EH (cell line): Measurements from ENCODE around the gene MAP4.
A peak's percentile ranks its signal among the peaks of the same experiment; 100 is the strongest.
"Not testable (repeated sequence)": the region's sequence is repeated elsewhere in the genome, so short reads cannot be mapped to it uniquely, and the experiment has no call there.

Source experiments
- DNase-seq: peaks from one replicate; pipeline ENCODE4 v3.0.0-alpha.2; 2015; ENCODE audit warnings: low read depth

The MAP4 gene

DNA sequence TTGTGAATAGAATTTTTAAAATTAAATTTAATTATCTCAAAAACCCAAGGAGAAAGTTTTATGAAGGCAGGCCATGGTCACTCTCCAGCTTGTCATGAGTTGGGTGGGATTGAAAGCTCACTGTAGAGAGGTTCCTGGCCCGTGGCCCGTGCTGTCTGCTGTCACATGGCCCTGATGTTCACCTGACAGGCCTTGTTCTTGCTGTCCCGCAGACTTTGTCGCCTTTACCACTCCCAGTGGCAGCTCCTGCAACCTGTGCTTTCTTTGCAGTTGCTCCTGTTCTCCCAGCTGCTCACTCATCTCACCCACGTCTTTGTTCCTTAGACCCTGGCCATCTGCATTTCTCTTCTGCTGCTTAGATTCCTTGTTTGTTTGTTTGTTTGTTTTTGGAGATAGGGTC lies 177.7 kb downstream of the MAP4 start:
- DNase-seq = no peak

DNA sequence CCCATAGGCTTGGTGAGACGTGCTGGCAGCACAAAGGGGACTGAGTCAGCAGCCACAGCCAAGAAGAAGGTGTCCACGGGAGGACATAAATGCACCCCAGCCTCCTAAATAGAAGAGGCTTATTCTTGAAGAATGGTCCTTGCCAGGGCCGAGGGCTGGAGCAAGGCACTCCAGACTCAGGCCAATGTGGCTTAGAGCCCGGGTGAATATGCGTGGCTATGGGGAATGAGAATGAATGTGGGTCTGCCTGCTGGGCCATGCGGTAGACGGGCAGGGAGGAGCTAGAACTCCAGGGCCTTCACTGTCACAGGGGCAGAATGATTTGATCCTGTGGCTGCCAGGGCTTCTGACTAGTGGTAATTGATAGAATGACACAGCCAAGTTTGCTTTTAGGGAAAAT lies 179.2 kb downstream of the MAP4 start:
- DNase-seq = no peak

DNA sequence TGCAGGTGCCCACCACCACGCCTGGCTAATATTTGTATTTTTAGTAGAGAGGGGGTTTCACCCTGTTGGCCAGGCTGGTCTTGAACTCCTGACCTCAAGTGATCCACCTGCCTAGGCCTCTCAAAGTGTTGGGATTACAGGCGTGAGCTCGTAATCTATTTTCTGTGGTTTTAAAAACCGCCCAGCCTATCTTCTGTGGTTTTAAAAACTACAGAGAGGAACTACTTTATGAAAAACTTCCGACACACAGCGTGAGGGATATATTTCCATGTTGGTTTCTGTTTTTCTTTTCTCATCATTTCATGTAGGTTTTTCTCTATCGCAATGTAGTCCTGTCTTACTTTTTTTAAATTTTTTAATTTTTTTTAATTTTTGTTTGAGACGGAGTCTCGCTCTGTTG lies 186.7 kb downstream of the MAP4 start:
- DNase-seq = not testable (repeated sequence)

DNA sequence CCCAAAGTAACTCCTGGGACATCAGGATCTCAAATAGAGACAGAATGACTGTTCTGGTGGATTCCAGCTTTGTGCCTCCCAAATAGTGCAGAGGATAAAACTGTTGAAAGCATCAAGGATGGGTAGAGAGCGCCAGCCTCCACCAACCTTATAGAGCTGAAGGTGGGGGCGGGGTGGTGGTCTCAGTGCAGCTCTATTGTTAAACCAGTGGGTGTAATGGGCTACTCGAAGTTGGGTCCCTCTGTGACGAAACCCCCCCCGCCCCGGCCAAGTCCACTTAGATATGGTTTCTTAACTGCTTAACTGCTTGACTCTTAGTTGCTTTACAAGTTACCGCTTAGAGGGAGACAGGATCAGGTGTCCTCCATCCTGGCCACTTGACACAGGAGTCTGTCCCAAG lies 190.6 kb downstream of the MAP4 start:
- DNase-seq = no peak

DNA sequence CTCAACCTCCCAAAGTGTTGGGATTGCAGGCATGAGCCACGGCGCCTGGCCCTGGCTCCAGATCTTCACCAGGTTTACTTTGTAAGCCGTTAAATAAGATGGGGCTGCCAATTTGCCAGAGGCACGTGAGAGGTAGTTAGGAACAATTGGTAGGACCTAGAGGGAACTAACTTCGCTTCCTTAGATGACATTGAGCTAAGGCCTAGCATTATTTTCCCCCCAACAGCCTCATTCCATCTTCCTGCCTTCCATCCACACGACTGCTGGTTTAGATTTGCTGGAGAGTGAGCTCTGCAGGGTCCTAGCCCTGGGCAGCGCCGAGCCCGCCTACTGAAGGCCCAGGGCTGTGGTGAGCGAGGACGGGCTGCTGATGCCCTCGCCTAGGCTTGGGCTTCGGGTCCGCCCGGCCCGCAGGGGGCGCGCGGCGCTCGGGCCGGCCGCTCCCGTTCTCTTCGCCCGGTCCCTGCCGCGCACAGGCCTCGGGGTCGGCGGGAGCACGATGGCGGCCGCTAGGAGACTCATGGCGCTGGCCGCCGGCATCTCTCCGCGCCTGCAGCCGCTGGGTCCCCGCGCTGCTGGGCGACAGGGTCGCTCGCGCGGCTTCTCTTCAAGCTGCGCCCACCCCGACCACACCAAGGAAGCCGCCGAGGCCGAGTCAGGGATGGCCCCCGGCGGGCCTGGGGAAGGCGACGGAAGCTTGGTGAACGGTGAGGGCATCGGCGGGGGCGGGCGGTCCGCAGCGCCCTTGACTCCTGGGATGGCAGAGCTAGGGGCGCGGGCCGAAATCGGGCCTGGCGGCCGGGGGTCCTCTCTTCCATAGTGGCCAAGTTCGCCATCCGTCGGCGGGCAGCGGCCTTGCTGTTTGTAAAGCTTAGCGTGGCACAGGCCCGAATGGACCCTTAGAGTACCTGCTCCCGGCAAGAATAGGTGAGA lies 191.4 kb downstream of the MAP4 start:
- peak; percentile 88 for DNase-seq

DNA sequence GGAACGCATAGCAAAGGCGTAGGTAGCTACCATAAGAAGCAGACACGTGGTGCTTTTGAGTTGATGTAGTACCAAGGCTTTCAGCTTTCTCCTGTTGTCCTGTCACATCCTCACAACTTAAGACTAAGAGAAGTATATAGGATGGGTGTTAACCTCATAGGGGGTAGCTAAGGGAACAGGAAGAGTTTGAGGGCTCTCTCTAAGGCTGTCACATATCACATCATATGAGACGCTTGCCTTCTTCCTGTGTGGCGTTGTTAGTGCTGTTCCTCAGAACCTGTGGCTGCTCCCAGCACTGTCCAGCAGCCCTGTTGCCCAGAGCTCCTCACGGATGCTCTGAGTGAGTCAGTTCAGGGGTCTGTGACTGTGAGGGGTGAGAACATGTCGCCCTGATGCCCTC lies 198.6 kb downstream of the MAP4 start:
- DNase-seq = no peak

DNA sequence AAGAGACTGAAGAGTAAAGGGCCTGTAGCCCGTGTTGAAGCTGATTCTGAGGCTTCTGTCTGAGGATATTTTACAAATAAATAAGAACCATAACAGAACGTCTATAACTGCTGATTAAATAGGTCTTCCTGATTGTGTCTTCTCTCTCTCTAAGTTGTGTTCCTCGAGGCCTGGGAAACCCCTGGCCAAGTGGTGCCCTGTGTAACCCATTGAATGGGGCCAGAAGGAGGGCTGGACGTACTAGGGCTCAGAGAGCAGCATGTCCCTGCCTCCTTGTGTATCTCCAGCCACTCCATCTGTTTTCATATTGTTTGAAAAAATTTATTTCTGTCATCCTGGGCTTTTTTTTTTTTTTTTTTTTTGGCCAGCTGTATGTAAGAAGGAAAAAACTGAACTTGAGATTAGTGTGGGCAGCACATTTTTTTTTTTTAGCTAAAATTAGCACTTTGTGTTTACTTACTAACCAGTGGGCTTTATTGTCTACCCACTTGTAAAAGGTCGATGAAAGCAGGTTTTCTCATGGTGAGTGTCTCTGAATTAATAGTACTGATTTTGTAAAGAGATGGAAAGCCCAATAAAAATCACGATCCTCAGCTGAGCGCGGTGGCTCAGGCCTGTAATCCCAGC lies 202.6 kb downstream of the MAP4 start:
- DNase-seq = no peak

DNA sequence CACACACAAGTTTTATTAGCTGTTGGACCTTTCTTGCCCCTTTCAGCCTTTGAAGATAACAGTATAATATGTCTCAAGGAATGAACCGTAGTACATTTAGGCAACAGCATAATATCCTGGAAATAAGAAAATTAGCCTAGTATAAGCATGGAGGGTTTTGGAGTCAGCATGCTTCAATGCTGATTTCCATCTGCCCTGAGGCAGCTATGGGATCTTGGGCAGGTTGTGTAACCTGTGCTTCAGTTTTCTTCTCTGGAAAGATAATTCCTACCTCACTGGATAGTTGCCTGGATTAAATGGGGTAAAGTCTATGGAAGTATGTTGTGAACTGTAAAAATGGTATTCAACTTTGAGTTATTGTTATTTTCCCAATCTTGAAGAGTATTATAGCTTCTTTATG lies 211.6 kb downstream of the MAP4 start:
- DNase-seq = no peak

DNA sequence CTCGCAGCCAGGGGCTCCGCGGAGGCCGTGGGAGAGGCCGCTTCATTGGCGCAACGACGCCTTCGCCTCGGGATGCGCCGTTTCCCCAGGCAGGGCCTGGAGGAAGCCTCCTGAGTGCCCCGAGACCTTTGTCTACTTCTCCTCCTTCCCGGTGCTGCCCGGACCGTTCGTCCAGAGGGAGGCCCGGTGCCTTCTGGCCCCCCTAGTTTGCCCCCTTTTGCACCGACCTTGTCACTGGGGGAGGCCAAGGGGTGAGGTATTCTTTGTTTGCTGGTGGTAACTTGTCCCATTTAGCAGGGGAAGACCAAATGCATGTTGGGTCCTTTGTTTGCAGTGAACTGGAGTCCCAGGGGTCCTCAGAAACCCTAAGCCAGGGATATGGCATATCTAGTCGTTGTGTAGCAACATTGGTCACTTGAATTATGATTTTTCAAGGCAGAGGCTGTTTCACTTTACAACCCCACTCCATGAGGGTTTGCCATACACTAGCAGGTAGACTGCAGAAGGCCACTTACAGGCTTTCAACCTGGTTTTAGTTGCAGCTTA lies 212.7 kb downstream of the MAP4 start:
- DNase-seq = no peak

DNA sequence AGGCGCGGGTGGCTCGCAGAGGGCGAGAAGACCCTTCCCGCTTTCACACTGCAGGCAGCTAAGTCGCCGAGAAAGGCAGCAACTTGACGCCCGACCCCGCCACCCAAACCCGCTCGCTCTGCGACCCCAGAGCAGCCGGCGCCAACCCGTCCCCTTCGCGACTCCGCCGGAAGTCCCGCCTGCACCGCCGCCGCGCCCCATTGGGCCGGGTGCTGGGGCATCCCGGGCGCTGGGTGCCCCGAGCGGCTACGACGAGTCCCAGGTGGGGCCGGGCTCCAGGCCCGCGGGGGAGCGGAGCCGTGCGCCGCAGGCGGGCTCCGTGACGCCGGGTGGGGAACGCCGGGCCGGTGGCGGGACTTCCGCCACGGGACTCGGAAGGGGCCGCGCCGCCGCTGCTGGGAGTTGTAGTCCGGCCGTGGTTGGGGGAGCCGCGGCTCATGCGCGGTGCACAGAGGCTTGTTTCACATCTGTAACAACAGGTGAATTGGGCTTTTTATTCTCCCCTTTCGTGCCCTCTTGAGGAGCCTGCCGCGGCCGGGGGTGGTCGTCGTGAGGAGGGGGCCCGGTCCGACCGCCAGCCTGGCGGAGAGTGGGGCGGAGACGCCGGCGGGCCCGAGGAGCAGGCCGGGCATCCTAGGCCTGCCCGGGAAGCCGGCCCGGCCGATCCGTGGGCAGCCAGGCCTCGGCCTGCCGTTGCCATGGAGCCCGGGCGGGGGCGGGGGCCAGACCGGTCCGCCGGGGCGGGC lies 213.3 kb downstream of the MAP4 start, which contains the start of gene DHX30:
Gene DHX30 (plus strand): TSS at position 405 of the 746 bp plus-strand sequence. CDS start 7,546 bp downstream, outside the sequence.
- DNase-seq = peak; percentile 87
